Measurements from ENCODE around the gene TNFRSF19.

DNA sequence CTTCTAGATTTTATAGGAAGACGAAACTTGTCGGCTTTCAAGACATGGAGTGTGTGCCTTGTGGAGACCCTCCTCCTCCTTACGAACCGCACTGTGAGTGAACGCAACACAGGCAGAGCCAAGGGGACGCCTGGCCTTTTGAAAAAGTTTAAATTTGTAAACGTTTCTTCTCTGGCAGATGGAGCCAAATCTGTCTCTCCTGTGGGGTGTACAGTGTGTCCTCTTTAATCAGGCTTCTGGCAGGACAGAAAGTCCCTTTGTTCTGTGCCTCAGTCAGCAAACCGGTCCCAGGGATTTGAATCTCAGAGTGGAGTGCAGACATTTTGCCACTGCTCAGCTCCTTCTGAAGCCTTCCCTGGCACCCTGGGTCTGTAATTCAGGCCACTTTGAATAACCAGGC lies 56.5 kb downstream of the TNFRSF19 start:
- TF ChIP-seq, protein P1, sequence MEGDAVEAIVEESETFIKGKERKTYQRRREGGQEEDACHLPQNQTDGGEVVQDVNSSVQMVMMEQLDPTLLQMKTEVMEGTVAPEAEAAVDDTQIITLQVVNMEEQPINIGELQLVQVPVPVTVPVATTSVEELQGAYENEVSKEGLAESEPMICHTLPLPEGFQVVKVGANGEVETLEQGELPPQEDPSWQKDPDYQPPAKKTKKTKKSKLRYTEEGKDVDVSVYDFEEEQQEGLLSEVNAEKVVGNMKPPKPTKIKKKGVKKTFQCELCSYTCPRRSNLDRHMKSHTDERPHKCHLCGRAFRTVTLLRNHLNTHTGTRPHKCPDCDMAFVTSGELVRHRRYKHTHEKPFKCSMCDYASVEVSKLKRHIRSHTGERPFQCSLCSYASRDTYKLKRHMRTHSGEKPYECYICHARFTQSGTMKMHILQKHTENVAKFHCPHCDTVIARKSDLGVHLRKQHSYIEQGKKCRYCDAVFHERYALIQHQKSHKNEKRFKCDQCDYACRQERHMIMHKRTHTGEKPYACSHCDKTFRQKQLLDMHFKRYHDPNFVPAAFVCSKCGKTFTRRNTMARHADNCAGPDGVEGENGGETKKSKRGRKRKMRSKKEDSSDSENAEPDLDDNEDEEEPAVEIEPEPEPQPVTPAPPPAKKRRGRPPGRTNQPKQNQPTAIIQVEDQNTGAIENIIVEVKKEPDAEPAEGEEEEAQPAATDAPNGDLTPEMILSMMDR (conservative IDR thresholded peaks at IDR 0.05; ENCODE audit: low read depth, low read length): no peak
- TF ChIP-seq EZH2 (IDR thresholded peaks at IDR 0.05; ENCODE audit: borderline replicate concordance, low read depth, low read length, poor library complexity, severe bottlenecking): no peak
